K562 (cell line): Measurements from ENCODE around the gene GDF15. TPM values are rescaled to one million over a fixed set of nuclear protein-coding genes. Genes with fewer than 3 reads are reported as not detected.

ENCODE experiments used
- ASH1L ChIP-seq: fragments of 450-650 bp; IDR thresholded peaks from 2 replicates; pipeline ENCODE4 v1.6.1; 2018; ENCODE audit warnings: borderline replicate concordance, mild to moderate bottlenecking, low read depth; ENCODE audit not compliant: partially characterized antibody
- BHLHE40 ChIP-seq: IDR thresholded peaks from 2 replicates; pipeline ENCODE4 v1.6.1; 2011; ENCODE audit warnings: low read length, improper control_type of control experiment
- CBX1 ChIP-seq: sonication (generic); IDR thresholded peaks from 2 replicates; pipeline ENCODE4 v1.6.1; 2016; ENCODE audit warnings: antibody characterized with exemption, low read depth, mild to moderate bottlenecking
- CBX2 ChIP-seq: fragments of 200-600 bp; sonication (generic); IDR thresholded peaks from one replicate; pipeline ENCODE4 v1.6.1; 2012; ENCODE audit warnings: mild to moderate bottlenecking, low read length, inconsistent platforms; ENCODE audit not compliant: insufficient read depth, poor library complexity, severe bottlenecking
- DPF2 ChIP-seq: fragments of 450-650 bp; IDR thresholded peaks from 2 replicates; pipeline ENCODE4 v1.6.1; 2016
- ELF1 ChIP-seq: fragments of 200-800 bp; sonication (Bioruptor generic); IDR thresholded peaks from 2 replicates; pipeline ENCODE4 v1.6.1; 2016; ENCODE audit warnings: missing genetic modification characterization, missing compliant biosample characterization
- MAX ChIP-seq: sonication (generic); formaldehyde crosslinking; IDR thresholded peaks from 2 replicates; pipeline ENCODE4 v1.9.0; 2022; ENCODE audit warnings: mild to moderate bottlenecking, missing genetic modification reagents
- MYNN ChIP-seq, 2 experiments: sonication (generic); formaldehyde crosslinking in 1 of 2; IDR thresholded peaks; 2 replicates each; pipeline versions ENCODE4 v1.5.0 to v1.6.1; 2016 to 2020; ENCODE audit warnings: antibody characterized with exemption in 1 of 2, missing genetic modification reagents in 1 of 2
- NCOA2 ChIP-seq, 2 experiments: fragments of 450-650 bp; IDR thresholded peaks; 2 replicates each; pipeline ENCODE4 v1.6.1; 2018; ENCODE audit warnings: mild to moderate bottlenecking in 2 of 2, moderate library complexity in 1 of 2; ENCODE audit not compliant: partially characterized antibody in 2 of 2
- NCOA6 ChIP-seq: fragments of 450-650 bp; IDR thresholded peaks from 2 replicates; pipeline ENCODE4 v1.6.1; 2017; ENCODE audit warnings: mild to moderate bottlenecking
- NCOR1 ChIP-seq: fragments of 450-650 bp; IDR thresholded peaks from 2 replicates; pipeline ENCODE4 v1.6.1; 2016; ENCODE audit warnings: mild to moderate bottlenecking, moderate library complexity
- NEUROD1 ChIP-seq: fragments of 150-350 bp; IDR thresholded peaks from 2 replicates; pipeline ENCODE4 v1.6.1; 2014; ENCODE audit warnings: borderline replicate concordance, low read length, low read depth; ENCODE audit not compliant: partially characterized antibody
- NR4A1 ChIP-seq, 2 experiments: fragments of 250-450 bp in 1 of 2; fragments of 450-650 bp in 1 of 2; sonication (Bioruptor Pico) in 1 of 2; IDR thresholded peaks; 2 replicates each; pipeline versions ENCODE4 v1.4.0 to v1.6.1; 2016 to 2020; ENCODE audit warnings: mild to moderate bottlenecking in 2 of 2, missing compliant biosample characterization in 1 of 2, missing genetic modification characterization in 1 of 2, moderate library complexity in 1 of 2
- PTTG1 ChIP-seq: fragments of 450-650 bp; IDR thresholded peaks from 2 replicates; pipeline ENCODE4 v1.6.1; 2016; ENCODE audit warnings: low read depth, mild to moderate bottlenecking, missing genetic modification characterization, missing compliant biosample characterization
- RBM22 ChIP-seq: fragments of 200-400 bp; formaldehyde crosslinking; IDR thresholded peaks from 2 replicates; pipeline ENCODE4 v1.6.1; 2018; ENCODE audit warnings: low read length, low read depth; ENCODE audit not compliant: poor library complexity, severe bottlenecking
- SIN3A ChIP-seq, 2 experiments: fragments of 150-350 bp in 1 of 2; IDR thresholded peaks; 2 replicates each; pipeline ENCODE4 v1.6.1; 2011 to 2016; ENCODE audit warnings: borderline replicate concordance in 2 of 2, low read depth in 2 of 2, low read length in 2 of 2, mild to moderate bottlenecking in 2 of 2, moderate library complexity in 2 of 2; ENCODE audit not compliant: control insufficient read depth in 1 of 2
- SNRNP70 ChIP-seq: fragments of 200-400 bp; formaldehyde crosslinking; optimal IDR thresholded peaks from 2 replicates; pipeline ENCODE3; 2017; ENCODE audit warnings: low read depth, low read length
- TGIF2 ChIP-seq: sonication (generic); formaldehyde crosslinking; IDR thresholded peaks from 2 replicates; pipeline ENCODE4 v1.8.1; 2022; ENCODE audit warnings: mild to moderate bottlenecking, missing genetic modification reagents, moderate library complexity
- ZNF512 ChIP-seq: IDR thresholded peaks from 2 replicates; pipeline ENCODE4 v1.6.1; 2016; ENCODE audit warnings: missing genetic modification characterization, missing compliant biosample characterization
- ZNF75A ChIP-seq: fragments of 450-650 bp; formaldehyde crosslinking; IDR thresholded peaks from 2 replicates; pipeline ENCODE4 v1.4.0; 2020; ENCODE audit warnings: mild to moderate bottlenecking
- ZNF778 ChIP-seq: fragments of 450-650 bp; formaldehyde crosslinking; IDR thresholded peaks from 2 replicates; pipeline ENCODE4 v1.4.0; 2020; ENCODE audit warnings: mild to moderate bottlenecking, moderate library complexity
- polyA plus RNA-seq, 8 experiments: library from polyadenylated mRNA; depleted of rRNA in 4 of 8; stranded (reverse) in 5 of 8; unstranded in 3 of 8; fragments of >200 nt; fragmentation: Nextera tagmentation in 2 of 8; fragmentation: Illumina TruSeq in 1 of 8; extraction: Ambion mirVana in 2 of 8; extraction: Trizol in 1 of 8; gene quantifications; 2 replicates each; pipeline versions ENCODE4 v1.2.1 to v1.2.3, GENCODE V29; 2011 to 2014; ENCODE audit warnings: inconsistent platforms in 1 of 8, missing spikeins in 1 of 8
- total RNA-seq, 7 experiments: library from RNA; depleted of rRNA in 6 of 7; stranded (reverse); fragments of >200 nt in 6 of 7; fragmentation: Illumina TruSeq in 2 of 7; extraction: Trizol in 2 of 7; gene quantifications; 2 replicates each; pipeline versions ENCODE4 v1.2.1 to v1.2.3, GENCODE V29; 2011 to 2021; ENCODE audit warnings: low replicate concordance in 1 of 7
- TF ChIP-seq, protein P1 (sequence below): sonication (generic); formaldehyde crosslinking; IDR thresholded peaks from 2 replicates; pipeline ENCODE4 v1.8.0; 2022; ENCODE audit warnings: missing genetic modification reagents, mild to moderate bottlenecking, moderate library complexity, borderline replicate concordance
- TF ChIP-seq, protein P2 (sequence below): fragments of 200-800 bp; sonication (Bioruptor generic); IDR thresholded peaks from 2 replicates; pipeline ENCODE4 v1.6.1; 2017; ENCODE audit warnings: missing genetic modification characterization, missing compliant biosample characterization

GDF15 gene
- total and polyA plus RNA-seq, 9 of the 15 experiments (the other 6 are each of a cell fraction or from before 2014, with no cell fraction given), result 2.3 to 82.4 (median 12.5) TPM

DNA sequence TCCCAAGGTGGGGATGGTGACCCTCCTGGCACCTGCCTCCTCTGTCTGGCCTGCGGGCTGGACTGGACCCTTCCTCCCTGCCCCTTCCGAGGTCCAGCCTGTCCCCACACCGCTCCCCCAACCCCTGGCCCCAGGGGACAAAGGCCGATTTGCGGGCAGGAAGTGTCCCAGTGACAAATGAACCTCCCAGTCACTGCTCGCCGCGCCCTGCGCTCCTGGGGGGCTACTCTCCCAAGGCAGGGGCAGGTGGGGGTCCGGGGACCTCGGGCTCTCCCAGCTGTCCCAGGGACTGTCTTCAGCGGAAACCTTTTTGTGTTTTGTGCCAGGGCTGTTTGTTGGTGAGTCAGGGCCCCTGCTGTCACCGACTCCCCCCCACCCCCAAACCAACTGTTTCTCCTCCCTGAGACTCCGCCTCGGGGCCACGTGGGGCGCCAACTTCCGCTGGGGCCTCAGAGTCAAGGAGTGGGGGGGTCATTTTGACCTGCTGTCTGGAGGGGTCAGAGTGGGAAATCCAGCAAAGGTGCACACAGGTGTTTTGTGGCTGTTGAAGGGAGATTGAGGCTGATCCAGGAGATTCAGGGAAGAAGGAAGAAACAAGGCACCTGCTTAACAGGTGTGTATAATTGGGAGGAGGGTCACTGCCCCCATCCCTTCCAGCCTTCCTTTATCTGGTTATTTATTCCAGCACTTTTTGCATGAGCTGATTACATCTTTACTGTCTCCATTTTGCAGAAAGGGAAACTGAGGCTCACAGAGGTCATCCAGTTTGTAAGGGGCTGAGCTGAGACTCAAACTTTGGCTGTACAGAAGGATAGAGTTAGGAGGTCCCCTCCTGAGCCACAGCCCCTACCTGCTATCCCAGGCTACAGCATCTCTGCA, 44.7 kb upstream of the GDF15 start (continued):
- TF ChIP-seq ZNF512 (tag) (no peak), NCOA6 (no peak), MAX (peak; percentile 92), ZNF778 (no peak), PTTG1 (tag) (no peak), MYNN (IDR thresholded peaks at IDR 0.05) (peak; percentile 49; the same call in 1 of the 2 replicates), MYNN (CRISPR knock-in tag; IDR thresholded peaks at IDR 0.05) (no peak), ELF1 (tag) (peak; percentile 38), ZNF75A (no peak), RBM22 (no peak), DPF2 (peak; percentile 65; the same call in 1 of the 2 replicates), SNRNP70 (no peak), CBX2 (no peak), SIN3A (IDR thresholded peaks at IDR 0.05; ENCODE audit: borderline replicate concordance in 2 of 2, control insufficient read depth in 1 of 2, low read depth in 2 of 2, low read length in 2 of 2) (peak; percentile 69 to 85; a peak in 3 of 4 replicates), NR4A1 (CRISPR knock-in tag; IDR thresholded peaks at IDR 0.05) (no peak), NR4A1 (tag; IDR thresholded peaks at IDR 0.05) (no peak), TGIF2 (CRISPR knock-in tag) (peak; percentile 91), NEUROD1 (peak; percentile 58), NCOA2 (IDR thresholded peaks at IDR 0.05; ENCODE audit: partially characterized antibody in 2 of 2) (no peak), CBX1 (peak; percentile 44; the same call in 1 of the 2 replicates), NCOR1 (0 out of 2 replicates have a peak, but pooled peaks have one; percentile 23), ASH1L (no peak), BHLHE40 (no peak)
- TF ChIP-seq, protein P1, sequence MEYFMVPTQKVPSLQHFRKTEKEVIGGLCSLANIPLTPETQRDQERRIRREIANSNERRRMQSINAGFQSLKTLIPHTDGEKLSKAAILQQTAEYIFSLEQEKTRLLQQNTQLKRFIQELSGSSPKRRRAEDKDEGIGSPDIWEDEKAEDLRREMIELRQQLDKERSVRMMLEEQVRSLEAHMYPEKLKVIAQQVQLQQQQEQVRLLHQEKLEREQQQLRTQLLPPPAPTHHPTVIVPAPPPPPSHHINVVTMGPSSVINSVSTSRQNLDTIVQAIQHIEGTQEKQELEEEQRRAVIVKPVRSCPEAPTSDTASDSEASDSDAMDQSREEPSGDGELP (CRISPR knock-in tag), result peak; percentile 77
- TF ChIP-seq, protein P2, sequence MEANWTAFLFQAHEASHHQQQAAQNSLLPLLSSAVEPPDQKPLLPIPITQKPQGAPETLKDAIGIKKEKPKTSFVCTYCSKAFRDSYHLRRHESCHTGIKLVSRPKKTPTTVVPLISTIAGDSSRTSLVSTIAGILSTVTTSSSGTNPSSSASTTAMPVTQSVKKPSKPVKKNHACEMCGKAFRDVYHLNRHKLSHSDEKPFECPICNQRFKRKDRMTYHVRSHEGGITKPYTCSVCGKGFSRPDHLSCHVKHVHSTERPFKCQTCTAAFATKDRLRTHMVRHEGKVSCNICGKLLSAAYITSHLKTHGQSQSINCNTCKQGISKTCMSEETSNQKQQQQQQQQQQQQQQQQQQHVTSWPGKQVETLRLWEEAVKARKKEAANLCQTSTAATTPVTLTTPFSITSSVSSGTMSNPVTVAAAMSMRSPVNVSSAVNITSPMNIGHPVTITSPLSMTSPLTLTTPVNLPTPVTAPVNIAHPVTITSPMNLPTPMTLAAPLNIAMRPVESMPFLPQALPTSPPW, result peak; percentile 96
